OCI-LY7 (cell line): Measurements from ENCODE around the gene VSIR.

Source experiments
- EZH2phosphoT487 ChIP-seq: fragments of 200-600 bp; sonication (generic); IDR thresholded peaks from 2 replicates; pipeline ENCODE4 v1.6.1; 2018; ENCODE audit warnings: low read depth, borderline replicate concordance, mild to moderate bottlenecking, mixed run types, antibody characterized with exemption, low read length, moderate library complexity, mixed read lengths
- TF ChIP-seq, protein P1 (sequence below): fragments of 200-600 bp; sonication (generic); conservative IDR thresholded peaks from 2 replicates; pipeline ENCODE4 v1.5.1; 2014; ENCODE audit warnings: mild to moderate bottlenecking, antibody characterized with exemption, low read length, moderate library complexity, mixed read lengths

DNA sequence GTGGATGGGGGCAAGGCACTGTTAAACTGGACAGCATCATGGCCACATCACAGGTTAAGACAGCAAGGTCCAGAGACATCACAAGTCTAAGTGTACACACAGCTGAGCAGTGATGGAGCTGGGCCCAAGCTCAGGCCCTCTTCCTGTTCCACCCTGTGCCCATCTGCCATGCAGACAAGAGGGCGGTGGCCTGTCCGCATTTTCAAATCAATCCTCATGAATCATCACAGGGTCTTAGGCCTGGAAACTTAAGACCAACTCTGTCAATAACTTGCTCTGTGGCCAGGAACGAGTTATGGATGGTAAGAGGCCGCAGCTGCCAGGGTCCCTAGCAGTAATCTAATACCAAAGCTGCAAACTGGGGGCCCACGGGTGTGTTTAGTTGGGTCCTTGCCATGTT is 56.9 kb downstream of the VSIR start:
- TF ChIP-seq, protein P1, sequence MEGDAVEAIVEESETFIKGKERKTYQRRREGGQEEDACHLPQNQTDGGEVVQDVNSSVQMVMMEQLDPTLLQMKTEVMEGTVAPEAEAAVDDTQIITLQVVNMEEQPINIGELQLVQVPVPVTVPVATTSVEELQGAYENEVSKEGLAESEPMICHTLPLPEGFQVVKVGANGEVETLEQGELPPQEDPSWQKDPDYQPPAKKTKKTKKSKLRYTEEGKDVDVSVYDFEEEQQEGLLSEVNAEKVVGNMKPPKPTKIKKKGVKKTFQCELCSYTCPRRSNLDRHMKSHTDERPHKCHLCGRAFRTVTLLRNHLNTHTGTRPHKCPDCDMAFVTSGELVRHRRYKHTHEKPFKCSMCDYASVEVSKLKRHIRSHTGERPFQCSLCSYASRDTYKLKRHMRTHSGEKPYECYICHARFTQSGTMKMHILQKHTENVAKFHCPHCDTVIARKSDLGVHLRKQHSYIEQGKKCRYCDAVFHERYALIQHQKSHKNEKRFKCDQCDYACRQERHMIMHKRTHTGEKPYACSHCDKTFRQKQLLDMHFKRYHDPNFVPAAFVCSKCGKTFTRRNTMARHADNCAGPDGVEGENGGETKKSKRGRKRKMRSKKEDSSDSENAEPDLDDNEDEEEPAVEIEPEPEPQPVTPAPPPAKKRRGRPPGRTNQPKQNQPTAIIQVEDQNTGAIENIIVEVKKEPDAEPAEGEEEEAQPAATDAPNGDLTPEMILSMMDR, result no peak
- no peak for TF ChIP-seq EZH2phosphoT487
